ENCODE measurements around the gene ENO3.

The ENO3 gene

GRCh38 chr17:4949321-4950074 is 1.4 kb upstream of the ENO3 start:
- TF ChIP-seq CTCF (IDR thresholded peaks at IDR 0.05; ENCODE audit: low read depth, low read length, missing control alignments), result no peak
- peak overlapping the region; percentile 97 for H3K4me3 ChIP-seq (replicated peaks; ENCODE audit: low read depth, low read length)
- DNase-seq (ENCODE audit: extremely low read depth, low read depth), result no peak

- no peak for DNase-seq (ENCODE audit: extremely low read depth, low read depth)
- no peak for TF ChIP-seq CTCF (IDR thresholded peaks at IDR 0.05; ENCODE audit: low read depth, low read length, missing control alignments)
- H3K4me3 ChIP-seq (replicated peaks; ENCODE audit: low read depth, low read length), result peak overlapping the region; percentile 97
These were observed 709 bp upstream of the ENO3 start for GRCh38 chr17:4950075-4950745.

GRCh38 chr17:4951486-4951885 is 567 bp downstream of the ENO3 start:
- no peak for TF ChIP-seq CTCF (IDR thresholded peaks at IDR 0.05; ENCODE audit: low read depth, low read length, missing control alignments)
- no peak for DNase-seq (ENCODE audit: extremely low read depth, low read depth)
- no peak overlapping the region for H3K4me3 ChIP-seq (replicated peaks; ENCODE audit: low read depth, low read length)

GRCh38 chr17:4953451-4953961 is 2.6 kb downstream of the ENO3 start:
- no peak for TF ChIP-seq CTCF (IDR thresholded peaks at IDR 0.05; ENCODE audit: low read depth, low read length, missing control alignments)
- no peak overlapping the region for H3K4me3 ChIP-seq (replicated peaks; ENCODE audit: low read depth, low read length)
- no peak for DNase-seq (ENCODE audit: extremely low read depth, low read depth)

- TF ChIP-seq CTCF (IDR thresholded peaks at IDR 0.05; ENCODE audit: low read depth, low read length, missing control alignments), result no peak
- no peak for DNase-seq (ENCODE audit: extremely low read depth, low read depth)
- H3K4me3 ChIP-seq (replicated peaks; ENCODE audit: low read depth, low read length), result no peak overlapping the region
These were observed 4.2 kb downstream of the ENO3 start for GRCh38 chr17:4955091-4955490.

- TF ChIP-seq CTCF (IDR thresholded peaks at IDR 0.05; ENCODE audit: low read depth, low read length, missing control alignments), result peak; percentile 22
- no peak for DNase-seq (ENCODE audit: extremely low read depth, low read depth)
- no peak overlapping the region for H3K4me3 ChIP-seq (replicated peaks; ENCODE audit: low read depth, low read length)
These were observed 5.7 kb downstream of the ENO3 start for GRCh38 chr17:4956493-4957061.
